HG03196 (cell line): ENCODE data around the gene CSGALNACT2.
"Not testable (repeated sequence)": the region's sequence is repeated elsewhere in the genome, so short reads cannot be mapped to it uniquely, and the experiment has no call there.

ENCODE experiments used
- ATAC-seq: cut with Tn5 transposase; IDR thresholded peaks from one replicate; pipeline ENCODE4 v1.9.1; 2021; ENCODE audit not compliant: unreplicated experiment

The CSGALNACT2 gene

DNA sequence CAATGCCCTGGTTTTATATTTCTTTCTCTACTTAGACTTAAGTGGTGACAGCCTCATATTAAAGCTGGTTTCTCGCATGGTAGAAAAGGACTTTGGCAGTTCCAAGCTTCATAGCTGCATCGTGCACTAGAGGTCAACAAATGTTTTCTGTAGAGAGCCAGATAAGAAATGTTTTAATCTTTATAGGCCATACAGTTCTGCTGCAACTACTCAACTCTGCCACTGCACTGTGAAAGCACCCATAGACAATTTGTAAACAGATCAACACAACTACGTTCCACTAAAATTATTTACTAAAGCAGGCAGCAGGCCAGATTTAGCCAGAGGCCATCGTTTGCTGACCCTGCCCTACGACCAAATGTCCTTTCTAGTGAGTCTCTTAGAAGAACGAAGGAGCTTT, 36.7 kb downstream of the CSGALNACT2 start:
- no peak for ATAC-seq

DNA sequence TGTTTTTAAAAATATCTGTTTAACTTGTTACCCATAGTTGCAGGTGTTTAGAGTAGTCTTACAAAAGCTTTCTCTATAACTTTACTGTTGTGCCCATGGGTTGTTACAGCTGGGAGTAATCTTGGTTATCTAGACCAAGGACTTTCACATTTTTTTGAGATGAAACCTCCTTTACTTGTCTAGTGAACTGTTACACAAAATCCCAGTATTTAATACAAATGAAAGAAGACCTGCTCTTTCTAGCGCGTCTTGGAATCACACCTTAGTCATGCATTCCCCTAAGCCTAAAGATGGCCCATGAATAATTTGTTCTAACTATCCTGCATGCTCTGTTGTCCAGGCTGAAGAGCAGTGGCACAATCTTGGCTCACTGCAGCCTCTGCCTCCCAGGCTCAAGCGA, 38.0 kb downstream of the CSGALNACT2 start:
- no peak for ATAC-seq

DNA sequence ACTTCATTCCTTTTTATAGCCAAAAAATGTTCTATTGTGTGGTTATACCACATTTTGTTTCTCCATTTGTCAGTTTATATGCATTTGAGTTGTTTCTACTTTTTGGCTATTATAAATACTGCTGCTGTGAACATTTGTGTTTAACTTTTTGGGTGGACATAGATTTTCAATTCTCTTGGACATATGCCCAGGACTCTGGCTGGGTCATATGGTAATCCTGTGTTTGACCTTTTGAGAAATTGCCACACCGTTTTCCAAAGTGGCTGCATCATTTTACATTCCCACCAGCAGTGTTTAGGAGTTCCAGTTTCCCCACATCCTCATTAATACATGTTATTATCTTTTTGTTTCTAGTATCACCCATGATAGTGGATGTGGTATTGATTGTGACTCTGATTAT, 39.4 kb downstream of the CSGALNACT2 start:
- no peak for ATAC-seq

DNA sequence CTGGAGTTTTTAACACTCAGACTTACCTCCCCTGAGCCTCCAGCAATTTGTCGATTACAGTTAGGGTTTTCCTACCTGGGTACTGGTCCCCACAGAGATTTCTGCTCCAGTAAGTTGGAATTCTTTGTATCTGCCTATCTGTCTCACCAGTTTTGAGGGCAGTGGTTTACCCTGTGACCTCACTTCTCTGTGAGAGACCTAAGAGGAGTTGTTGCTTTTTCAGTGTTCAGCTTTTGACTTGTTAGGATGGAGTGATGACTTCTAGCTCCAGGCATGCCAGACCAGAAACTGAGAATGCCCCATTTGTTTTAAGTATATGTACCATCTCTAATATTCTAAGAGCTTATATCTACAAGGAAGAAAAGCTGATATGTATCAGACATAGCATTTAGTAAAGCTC, 42.9 kb downstream of the CSGALNACT2 start:
- no peak for ATAC-seq

DNA sequence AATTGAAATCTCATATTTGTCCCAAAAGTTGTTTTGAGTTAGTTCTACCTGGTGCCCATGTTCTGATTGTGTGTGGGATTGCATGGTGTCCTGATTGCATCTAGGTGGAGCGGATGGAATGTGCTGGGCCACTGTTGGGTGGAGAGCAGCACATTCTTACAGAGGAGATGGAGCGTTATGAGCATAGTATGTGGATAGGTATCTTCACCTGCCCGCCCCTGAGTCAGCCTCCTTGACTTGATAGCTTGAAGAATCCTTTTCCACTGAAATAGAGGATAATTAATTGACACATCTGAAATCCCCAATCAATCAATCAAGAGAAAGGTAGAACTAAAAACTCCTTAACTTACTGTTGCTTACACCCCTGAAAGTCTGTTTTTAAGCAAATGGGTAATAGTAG, 45.5 kb downstream of the CSGALNACT2 start:
- ATAC-seq, result not testable (repeated sequence)

DNA sequence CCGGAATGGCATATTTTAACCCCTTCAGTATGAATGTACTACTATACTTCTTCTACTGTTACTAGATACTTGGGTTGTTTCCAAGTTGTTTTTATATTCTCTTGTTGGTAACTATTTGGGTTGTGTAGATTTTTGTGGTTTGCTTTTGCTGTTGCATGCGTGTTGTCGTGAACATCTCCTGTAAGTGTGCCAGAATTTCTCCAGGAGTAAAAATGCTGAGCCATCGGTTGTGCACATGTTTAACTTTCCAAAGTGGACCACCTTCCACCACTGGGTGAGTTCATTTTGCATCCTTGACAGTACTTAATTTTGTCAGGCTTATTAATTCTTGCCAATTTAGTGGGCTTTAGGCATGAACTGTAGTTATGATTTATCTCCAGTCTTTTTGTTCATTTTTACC, 47.9 kb downstream of the CSGALNACT2 start:
- ATAC-seq, result no peak

DNA sequence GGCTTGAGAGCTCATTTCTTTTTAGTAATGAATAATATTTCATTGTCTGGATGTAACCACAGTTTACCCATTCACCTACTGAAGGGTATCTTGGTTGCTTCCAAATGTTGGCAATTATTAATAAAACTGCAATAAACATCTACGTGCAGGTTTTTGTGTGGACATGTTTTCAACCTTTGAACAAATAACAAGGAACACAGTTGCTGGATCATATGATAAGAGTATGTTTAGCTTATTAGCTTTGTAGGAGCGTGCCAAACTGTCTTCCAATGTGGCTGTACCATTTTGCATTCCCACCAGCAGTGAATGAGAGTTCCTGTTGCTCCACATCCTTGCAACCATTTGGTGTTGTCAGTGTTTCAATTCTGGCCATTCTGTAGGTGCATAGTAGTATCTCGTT, 49.0 kb downstream of the CSGALNACT2 start:
- no peak for ATAC-seq

DNA sequence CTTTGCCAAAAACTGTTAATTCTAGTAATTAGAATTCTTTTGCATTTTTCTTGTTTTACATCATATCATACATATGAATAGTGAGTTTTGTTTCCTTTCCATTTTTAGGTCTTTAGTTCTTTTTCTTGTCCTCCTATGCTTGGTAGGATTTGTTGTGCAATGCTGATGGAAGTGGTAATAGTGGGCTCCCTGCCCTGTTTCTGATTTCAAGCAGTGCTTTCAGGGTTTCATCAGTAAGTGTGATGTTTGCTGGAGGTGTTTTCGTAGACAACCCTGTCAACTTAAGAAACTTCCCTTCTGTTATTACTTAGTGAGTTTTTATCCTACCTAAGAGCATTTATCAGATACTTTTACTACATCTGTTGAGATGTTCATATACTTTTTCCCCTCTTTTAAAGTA, 50.5 kb downstream of the CSGALNACT2 start:
- no peak for ATAC-seq

DNA sequence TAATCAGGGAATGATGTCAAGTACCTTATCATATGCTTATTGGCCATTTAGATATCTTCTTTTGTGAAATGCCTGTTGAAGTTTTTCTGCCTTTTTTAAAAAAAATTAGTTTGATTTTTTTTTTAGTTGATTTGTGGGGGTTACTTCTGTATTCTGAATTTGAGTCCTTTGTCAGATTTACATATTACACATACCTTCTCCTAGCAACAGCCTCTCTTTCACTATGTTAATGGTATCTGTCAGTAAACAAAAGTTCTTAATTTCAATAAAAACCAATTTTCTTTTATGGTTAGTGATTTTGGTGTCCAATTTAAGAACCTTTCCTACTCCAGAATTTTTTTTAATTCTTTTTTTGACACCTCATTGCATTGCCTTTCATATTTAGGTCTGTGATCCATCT, 52.0 kb downstream of the CSGALNACT2 start:
- ATAC-seq, result no peak

DNA sequence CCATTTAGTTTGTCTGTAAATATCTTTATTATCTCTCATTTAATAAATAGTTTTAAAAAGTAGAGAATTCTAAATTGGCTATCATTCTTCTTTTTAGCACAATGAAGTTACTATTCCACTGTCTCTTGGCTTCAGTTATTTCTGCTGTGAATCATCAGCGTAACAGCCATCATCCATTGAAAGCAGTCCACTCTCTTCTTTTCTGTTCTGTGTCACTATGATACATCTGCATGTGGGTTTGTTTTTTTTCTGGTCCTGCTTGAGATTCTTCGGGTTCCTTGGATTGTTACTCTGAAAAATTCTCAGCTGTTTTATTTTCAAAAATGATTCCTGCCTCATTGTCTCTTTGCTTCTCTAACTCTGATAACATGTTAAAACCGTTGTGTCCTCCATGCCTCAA, 52.5 kb downstream of the CSGALNACT2 start:
- ATAC-seq, result no peak

DNA sequence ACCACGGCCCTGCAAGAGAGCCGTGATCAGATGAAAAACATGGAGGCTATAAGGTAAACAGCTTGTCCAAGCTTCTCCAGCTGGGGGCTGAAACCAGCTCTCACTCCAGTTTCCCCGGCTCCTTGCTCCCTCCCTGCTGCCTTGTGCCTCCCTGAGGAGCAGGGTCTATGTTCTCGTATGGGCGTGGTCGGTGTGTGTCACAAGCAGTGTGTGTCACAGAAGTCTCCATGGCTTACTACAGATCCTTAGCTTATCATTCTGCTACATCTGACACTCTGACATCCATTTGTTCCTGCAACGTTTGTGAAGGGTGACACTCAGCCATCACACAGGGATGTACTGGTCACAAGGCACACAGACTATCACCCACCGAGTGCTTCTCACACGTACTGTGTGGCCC, 54.6 kb downstream of the CSGALNACT2 start:
- ATAC-seq, result no peak

DNA sequence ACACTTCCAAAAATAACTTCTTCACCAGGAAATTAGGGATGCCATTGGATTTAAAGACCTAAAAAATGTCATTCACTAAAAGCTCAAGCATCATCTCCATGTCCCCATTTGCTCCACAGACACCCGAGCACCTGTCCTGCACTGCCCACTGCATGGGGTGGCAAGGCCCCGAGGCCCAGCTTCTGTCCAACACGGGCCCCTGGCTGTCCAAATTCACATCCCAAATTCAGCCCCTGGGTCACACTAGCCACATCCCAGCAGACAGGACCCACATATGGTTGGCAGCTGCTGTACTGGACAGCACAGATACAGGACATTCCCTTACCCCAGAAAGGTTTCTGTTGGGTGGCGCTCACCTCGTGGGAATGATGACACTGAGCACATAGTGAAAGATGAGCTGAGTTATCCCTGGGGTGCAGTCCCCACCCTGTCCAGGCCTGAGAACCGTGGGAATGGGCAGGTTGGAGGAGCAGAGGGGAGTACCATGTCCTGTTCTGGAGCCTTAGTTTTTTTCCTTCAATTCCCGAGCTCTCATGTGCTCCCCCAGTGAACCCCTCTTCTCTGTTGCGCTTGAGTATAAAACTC, 55.3 kb downstream of the CSGALNACT2 start:
- ATAC-seq, result no peak

DNA sequence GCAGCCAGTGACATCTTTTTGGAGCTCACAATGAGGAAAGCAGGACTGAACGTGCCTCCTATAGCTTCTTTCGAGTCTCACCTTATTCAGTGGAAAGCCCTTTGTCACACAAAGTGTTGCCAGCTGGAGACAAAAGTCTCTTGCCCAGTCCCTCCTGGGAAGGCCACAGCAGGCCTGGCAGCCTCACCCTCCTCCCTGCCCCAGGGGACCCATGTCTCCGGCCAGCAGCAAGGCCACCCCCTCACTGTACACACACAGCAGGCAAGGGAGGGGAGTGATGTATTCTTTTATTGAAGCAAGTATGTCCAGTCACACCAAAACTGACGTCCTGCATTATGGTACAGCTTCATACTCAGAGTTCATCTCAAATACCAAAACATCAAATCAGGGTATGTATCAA, 56.0 kb downstream of the CSGALNACT2 start:
- no peak for ATAC-seq

DNA sequence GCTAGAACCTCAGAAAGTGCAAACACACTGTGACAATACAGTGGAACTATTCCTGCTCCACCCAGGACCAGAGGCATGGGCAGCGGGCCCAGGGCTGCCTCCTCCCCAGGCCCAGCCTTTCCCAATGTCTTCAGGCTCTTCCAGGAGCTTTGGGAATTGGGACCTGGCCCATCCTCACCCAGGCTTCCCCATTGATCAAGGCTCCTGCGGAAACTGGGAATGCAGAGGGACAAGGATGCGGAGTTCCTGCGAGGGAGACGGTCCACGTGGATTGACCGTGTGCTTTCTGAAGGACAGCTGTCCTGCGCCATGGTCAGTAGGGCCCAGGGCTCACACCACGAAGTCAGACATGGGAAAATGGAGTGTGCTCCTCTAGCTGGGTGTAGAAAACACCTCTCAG, 56.6 kb downstream of the CSGALNACT2 start:
- ATAC-seq, result no peak

DNA sequence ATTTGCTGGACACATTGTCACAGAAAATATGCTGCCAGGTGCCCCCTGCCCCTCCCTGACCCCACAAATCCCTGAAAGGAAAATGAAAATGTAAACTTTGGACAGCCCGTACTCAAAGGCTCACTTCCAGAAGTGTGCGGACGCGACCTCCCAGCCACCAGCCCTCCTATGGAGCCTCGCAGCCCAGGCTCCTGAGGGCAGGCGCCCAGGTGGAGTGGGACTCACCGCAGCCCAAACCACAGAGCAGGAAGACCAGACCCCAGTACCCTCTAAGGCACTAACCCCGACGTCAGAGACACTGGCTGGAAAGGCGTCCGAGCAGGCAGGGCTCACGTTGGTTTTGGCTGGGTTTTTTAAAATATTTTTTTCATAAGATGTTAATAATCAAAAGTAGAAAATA, 57.3 kb downstream of the CSGALNACT2 start:
- no peak for ATAC-seq

DNA sequence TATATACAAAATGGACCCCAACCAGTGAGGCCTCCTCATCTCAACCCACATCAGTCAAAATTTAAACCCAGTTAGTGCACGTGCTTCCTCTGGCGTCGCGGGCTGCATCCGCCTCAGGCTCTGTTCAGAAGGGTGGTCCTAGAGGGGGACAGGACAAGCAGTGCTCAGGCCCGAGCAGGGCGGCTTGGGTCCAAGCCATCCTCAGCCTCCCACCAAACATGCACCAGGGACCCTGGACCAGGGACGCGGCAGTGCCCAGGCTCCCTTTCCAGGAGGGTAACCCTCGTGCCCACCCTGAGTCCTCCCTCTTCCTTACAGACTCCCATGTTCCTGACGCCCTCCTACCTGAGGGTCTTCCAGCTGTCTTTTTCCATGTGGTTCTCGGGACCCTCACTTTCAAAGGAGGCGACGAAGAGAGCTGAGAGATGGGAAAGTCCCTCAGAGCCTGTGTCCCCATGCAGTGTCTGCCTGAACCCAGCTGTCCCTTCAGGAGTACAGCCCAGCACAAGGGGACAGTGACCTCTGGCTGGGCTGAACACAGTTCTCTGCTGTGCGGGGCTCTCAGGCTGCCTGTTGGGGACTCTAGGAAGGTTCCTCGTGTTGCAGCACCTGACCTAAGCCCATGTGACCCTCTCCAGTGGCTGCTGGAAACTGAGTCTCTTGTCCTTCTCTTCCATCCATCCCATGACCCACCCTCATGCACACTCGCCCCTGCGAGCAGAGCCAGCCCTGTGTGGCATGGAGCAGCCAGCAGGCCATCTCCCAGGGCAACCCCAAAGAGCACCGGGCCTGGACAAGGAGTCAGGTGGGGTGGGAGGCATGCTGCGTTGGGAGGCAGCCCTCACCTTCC, 58.1 kb downstream of the CSGALNACT2 start:
- no peak for ATAC-seq

DNA sequence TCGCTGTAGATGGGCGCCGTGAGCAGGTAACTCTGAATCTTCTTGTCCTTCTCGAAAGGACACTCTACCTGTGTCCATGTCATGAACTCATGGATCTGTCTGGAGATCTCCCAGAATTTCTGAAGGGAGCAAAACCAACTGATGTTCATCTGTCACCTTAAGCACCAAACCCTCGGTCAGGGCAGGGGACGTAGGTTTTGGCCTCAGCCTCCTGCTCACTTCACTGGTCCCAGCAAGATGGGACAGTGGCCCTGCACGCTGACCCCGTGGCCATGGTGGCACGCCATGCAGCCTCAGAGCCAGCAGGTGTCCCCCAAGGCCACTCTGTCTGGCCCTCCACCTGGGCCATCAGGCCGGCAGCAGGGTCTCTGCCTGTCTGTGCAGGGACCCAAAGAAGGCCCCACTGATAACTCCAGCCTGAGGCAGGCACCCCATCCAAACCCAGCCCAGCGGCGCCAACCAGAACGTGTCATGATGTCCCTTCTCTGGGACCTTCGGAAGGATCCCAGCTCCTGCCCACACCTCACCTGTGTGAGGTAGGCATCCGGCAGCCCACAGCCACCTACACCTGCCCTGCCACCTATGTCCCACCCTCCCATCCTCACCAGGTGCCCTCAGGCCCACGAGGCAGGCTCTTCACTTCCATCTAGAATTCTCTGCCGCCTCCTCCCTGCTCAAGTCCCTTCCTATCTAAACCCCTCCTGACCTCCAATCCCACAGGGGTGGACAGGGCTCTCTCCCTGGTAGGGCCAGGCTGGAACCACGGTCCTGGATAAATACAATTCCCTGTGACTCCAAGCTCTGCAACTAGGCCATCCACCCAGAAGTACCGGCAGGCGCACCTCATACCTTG, 59.0 kb downstream of the CSGALNACT2 start:
- ATAC-seq, result no peak

DNA sequence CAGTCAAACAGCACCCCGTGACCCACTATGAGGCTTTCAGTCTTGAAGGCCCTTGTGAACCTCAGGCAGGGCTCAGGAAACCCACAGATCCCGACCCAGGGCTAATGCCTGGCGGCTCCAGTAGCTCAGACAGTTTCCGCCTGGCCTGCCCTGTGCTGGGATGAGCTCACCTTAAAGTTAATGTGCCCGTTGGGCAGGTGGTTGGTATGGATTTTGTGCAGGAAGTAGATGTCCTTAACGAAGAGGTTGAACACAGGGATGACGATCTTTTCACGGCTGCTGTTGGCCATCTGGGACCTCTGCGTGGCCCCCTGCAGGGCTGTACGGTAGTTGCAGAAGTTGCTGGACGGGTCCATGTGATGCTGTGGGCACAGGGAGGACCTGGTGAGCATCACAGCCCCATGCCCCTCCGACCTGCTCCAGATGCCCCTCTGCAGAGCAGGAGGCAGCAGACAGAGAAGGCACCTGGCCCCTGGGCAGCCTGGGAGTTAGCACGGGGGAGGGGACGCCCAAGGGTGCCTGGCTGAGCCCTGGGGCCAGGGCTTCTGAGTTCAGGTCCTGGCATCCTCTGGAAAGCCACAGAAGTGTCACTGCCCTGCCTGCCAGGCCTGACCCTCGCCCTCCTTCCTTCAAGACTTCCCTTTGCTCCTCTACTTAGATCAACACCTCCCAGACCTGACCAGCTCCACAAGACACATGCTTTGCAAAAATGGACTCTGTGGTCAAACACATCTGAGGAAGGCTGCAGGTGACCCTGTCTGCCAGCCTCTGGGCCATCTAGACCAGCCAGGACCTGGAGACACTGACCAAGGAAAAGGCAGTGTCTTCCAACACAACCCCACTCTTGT, 59.8 kb downstream of the CSGALNACT2 start:
- no peak for ATAC-seq

DNA sequence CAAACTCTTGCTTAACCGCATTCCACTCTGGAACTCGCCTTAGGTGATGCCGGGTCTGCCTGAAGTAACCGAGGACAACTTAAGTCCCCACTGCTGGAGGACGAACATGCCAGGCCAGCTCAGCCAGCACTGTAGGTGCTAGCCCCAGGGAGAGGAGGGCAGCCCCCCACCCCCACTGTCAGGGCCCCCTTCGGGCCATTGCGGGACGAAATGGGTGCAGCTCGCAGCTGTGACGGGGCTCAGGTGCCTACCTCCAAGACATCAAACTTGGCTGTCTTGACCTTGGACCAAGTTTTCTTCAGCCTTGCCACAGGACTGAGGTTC, 60.4 kb downstream of the CSGALNACT2 start:
- no peak for ATAC-seq

DNA sequence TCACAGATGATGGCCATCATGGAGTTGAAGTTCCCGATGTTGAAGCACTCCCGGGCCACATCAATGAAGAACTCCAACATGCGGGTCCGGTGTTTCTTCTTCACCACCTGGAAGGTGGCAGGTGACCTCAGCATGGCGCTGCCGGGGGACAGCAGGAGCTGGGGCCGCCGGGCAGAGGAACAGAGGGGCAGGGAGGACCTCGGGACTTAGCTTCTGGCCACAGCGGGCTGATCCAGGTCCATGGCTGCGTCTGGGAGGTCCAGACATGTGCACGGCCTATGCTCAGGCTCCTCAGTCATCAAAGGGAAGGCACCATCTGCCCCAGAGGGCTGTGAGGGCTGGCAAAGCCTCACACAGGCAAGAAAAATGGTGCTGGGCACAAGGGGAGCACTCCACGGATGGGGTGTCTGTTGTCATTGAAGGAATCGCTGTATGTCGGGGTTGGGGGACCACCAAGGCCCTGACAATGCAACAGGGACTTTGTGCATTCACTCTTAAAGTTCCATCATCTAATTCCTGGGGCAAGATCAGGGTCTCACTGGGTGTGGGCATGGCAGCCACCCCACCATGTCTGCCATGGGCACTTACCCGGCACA, 60.9 kb downstream of the CSGALNACT2 start:
- no peak for ATAC-seq
